OCI-LY7 (cell line): ENCODE results near the gene LRP1B. TPM values are rescaled to one million over a fixed set of nuclear protein-coding genes. Genes with fewer than 3 reads are reported as not detected.

Source experiments
- BruUV-seq: library from RNA; stranded (reverse); fragments of 400-500 nt; replicated peaks from 2 replicates; lab custom pipeline; 2021; lab: Mats Ljungman, UMichigan
- CTCF ChIA-PET: fragments of 300-600 bp; sonication (Branson Sonifier 250); formaldehyde crosslinking; loops from one replicate; lab custom pipeline; 2022; ENCODE audit warnings: antibody characterized with exemption; ENCODE audit not compliant: unreplicated experiment; lab: Charles Lee
- POLR2A ChIA-PET: fragments of 300-600 bp; sonication (Branson Sonifier 250); formaldehyde crosslinking; loops from one replicate; lab custom pipeline; 2022; ENCODE audit warnings: antibody characterized with exemption; lab: Charles Lee
- DNase-seq: peaks from one replicate; pipeline ENCODE4 v3.0.0-alpha.2; 2015; ENCODE audit warnings: low spot score
- H2AFZ ChIP-seq: fragments of 200-600 bp; sonication (generic), shearing (Covaris generic); 2 replicates; pipeline ENCODE4 v1.6.1; 2014; ENCODE audit warnings: mild to moderate bottlenecking, antibody characterized with exemption, low read length, moderate library complexity
- H3K27ac ChIP-seq: fragments of 200-600 bp; sonication (generic); 2 replicates; pipeline ENCODE4 v1.5.1; 2014; ENCODE audit warnings: mixed run types, low read depth, mild to moderate bottlenecking, moderate library complexity, low read length, inconsistent platforms; ENCODE audit not compliant: poor library complexity, severe bottlenecking
- H3K36me3 ChIP-seq: fragments of 200-600 bp; sonication (generic); 2 replicates; pipeline ENCODE4 v1.6.1; 2014; ENCODE audit warnings: mild to moderate bottlenecking, antibody characterized with exemption, low read length, moderate library complexity, mixed read lengths; ENCODE audit not compliant: insufficient read depth
- H3K4me1 ChIP-seq: fragments of 200-600 bp; sonication (generic); 2 replicates; pipeline ENCODE4 v1.5.1; 2014; ENCODE audit warnings: mild to moderate bottlenecking, low read length; ENCODE audit not compliant: insufficient read depth, poor library complexity, severe bottlenecking
- H3K4me2 ChIP-seq: fragments of 200-600 bp; sonication (generic); 2 replicates; pipeline ENCODE4 v1.6.1; 2014; ENCODE audit warnings: mild to moderate bottlenecking, low read length
- H3K4me3 ChIP-seq: fragments of 200-600 bp; sonication (generic); 2 replicates; pipeline ENCODE4 v1.5.1; 2014; ENCODE audit warnings: mild to moderate bottlenecking, low read depth, low read length; ENCODE audit not compliant: poor library complexity, severe bottlenecking
- H3K79me2 ChIP-seq: fragments of 200-600 bp; sonication (generic); 2 replicates; pipeline ENCODE4 v1.6.1; 2016; ENCODE audit warnings: low read depth, mild to moderate bottlenecking, low read length, moderate library complexity, mixed read lengths; ENCODE audit not compliant: insufficient read depth
- H3K9me2 ChIP-seq: fragments of 200-600 bp; sonication (generic); 2 replicates; pipeline ENCODE4 v1.6.1; 2016; ENCODE audit warnings: mild to moderate bottlenecking, low read length, mixed read lengths; ENCODE audit not compliant: insufficient read depth
- H3K9me3 ChIP-seq: fragments of 200-600 bp; sonication (generic); 2 replicates; pipeline ENCODE4 v1.6.1; 2014; ENCODE audit warnings: mild to moderate bottlenecking, mixed run types, low read length, mixed read lengths
- H4K20me1 ChIP-seq: fragments of 200-600 bp; sonication (generic); 2 replicates; pipeline ENCODE4 v1.6.1; 2014; ENCODE audit warnings: mild to moderate bottlenecking, antibody characterized with exemption, low read length, moderate library complexity, mixed read lengths; ENCODE audit not compliant: insufficient read depth
- CTCF ChIP-seq: fragments of 200-600 bp; sonication (generic); conservative IDR thresholded peaks from 2 replicates; pipeline ENCODE4 v1.5.1; 2014; ENCODE audit warnings: mild to moderate bottlenecking, antibody characterized with exemption, low read length, moderate library complexity, mixed read lengths
- EZH2phosphoT487 ChIP-seq: fragments of 200-600 bp; sonication (generic); IDR thresholded peaks from 2 replicates; pipeline ENCODE4 v1.6.1; 2018; ENCODE audit warnings: low read depth, borderline replicate concordance, mild to moderate bottlenecking, mixed run types, antibody characterized with exemption, low read length, moderate library complexity, mixed read lengths
- intact Hi-C: fragments of 100-400 bp; cut with micrococcal nuclease; formaldehyde crosslinking; loops from one replicate; pipeline ENCODE4 v1.10.0; 2022; ENCODE audit not compliant: unreplicated experiment
- total RNA-seq, 2 experiments: library from RNA; depleted of rRNA in 1 of 2; stranded (reverse); fragments of >200 nt in 1 of 2; shearing (Covaris generic) in 1 of 2; gene quantifications; 2 replicates each; pipeline ENCODE4 v1.2.3, GENCODE V29; 2014 to 2022

Gene LRP1B
- total RNA-seq, 2 experiments from 2014 or later, result not detected

DNA sequence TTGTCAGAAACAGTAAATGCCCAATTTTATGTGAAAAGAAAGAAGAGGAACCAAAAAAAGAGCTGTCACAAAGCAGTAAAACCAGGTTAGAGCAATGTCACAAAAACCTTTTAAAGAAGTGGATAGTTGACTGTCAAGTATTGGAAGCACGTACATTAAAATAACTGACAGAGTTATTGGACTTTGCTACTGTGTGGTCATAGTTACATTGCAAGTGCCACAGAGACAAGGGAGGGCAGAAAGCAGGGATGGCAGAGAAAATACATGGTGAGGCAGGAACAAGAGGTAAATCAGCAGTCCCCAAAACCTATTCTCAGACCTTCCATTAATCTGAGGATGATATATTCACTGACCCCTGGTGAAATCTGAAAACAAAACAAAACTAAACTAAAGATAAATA is 116.3 kb downstream of the LRP1B start:
- no peak for DNase-seq
- Histone ChIP-seq H3K4me2 (no peak overlapping the region), H3K4me3 (no peak overlapping the region), H3K79me2 (no peaks in the 10 kb centered on the region), H3K9me3 (no peaks in the 10 kb centered on the region), H3K36me3 (no peaks in the 10 kb centered on the region), H3K9me2 (no peaks in the 10 kb centered on the region), H2AFZ (no peak overlapping the region), H3K27ac (no peak overlapping the region), H3K4me1 (no peaks in the 10 kb centered on the region), H4K20me1 (no peaks in the 10 kb centered on the region)
- ChIA-PET CTCF (interaction anchor here (0.6 kb wide), 1 partner anchor 10 kb away, joined by 3 read pairs; no protein-coding TSS in a partner anchor), POLR2A (interaction anchor here (0.7 kb wide), 1 partner anchor 458 kb away, joined by 3 read pairs; no protein-coding TSS in a partner anchor)
- BruUV-seq, result no TSS peak
- TF ChIP-seq EZH2phosphoT487 (no peak), CTCF (no peak)
- intact Hi-C loops, result no loop called here

DNA sequence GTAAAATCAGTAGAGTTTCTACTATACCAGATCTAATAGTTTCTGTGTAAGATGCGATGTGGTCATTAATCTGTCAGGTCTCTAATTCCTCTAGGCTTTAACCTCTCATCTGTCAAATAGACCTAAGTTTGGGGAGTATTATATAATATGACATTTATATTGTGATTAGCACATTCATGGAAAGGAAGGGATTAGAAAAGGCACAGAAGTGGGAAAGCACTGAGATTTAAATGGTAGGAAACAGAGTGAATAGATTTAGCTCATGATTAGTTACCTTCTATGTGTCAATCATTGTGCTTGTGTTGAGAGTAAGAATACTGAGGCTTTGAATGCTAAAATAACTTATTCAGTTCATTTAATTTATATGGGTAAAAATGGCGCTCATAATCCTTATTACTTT is 118.0 kb downstream of the LRP1B start:
- DNase-seq, result no peak
- Histone ChIP-seq H3K27ac (no peak overlapping the region), H3K9me2 (no peaks in the 10 kb centered on the region), H3K9me3 (no peaks in the 10 kb centered on the region), H3K4me3 (no peak overlapping the region), H3K4me2 (no peak overlapping the region), H3K4me1 (no peaks in the 10 kb centered on the region), H2AFZ (no peak overlapping the region), H3K79me2 (no peaks in the 10 kb centered on the region), H3K36me3 (no peaks in the 10 kb centered on the region), H4K20me1 (no peaks in the 10 kb centered on the region)
- ChIA-PET POLR2A (no interaction called here), CTCF (no interaction called here)
- BruUV-seq, result no TSS peak
- TF ChIP-seq CTCF (no peak), EZH2phosphoT487 (no peak)
- intact Hi-C loops, result no loop called here

DNA sequence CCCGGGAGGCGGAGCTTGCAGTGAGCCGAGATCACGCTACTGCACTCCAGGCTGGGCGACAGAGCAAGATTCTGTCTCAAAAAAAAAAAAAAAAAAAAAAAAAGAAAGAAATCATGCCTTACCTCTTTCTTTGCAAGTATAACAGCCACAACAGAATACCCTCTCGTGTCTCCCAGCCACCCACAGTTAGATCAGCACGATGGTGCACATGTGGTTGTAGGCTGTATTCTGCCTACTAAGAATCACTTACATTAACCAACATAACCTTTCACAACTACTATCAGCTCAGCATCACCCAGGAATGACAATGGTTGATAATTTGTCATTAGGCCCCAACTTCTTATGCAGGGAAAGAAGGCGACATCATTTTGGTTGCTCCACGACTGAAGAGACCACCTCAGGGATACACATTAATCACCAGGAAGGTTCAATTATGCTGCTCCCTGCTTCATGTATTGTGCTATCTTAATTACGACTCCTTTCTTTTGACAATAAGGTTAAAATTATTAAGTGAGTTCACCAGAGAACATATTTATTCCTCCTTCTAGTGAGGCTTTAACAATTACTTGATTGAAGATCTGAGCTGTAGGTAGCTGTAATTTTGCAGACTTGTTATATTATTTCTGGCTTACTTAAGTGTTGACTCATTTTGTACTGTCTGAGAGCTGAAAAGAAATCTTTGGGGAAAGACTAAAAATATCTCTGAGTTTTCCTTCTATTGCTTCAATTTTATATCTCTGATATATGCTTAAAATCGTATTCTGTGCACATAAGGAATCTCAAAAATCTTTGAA is 120.1 kb downstream of the LRP1B start:
- Histone ChIP-seq H3K36me3 (no peaks in the 10 kb centered on the region), H3K4me1 (no peaks in the 10 kb centered on the region), H3K4me3 (no peak overlapping the region), H3K79me2 (no peaks in the 10 kb centered on the region), H2AFZ (no peak overlapping the region), H3K27ac (no peak overlapping the region), H4K20me1 (no peaks in the 10 kb centered on the region), H3K9me3 (no peaks in the 10 kb centered on the region), H3K9me2 (no peaks in the 10 kb centered on the region), H3K4me2 (no peak overlapping the region)
- ChIA-PET POLR2A (interaction anchor here (1.1 kb wide), 1 partner anchor 14 kb away, joined by 4 read pairs; no protein-coding TSS in a partner anchor), CTCF (no interaction called here)
- TF ChIP-seq CTCF (no peak), EZH2phosphoT487 (no peak)
- intact Hi-C loops, result no loop called here
- no peak for DNase-seq
- no TSS peak for BruUV-seq
